Measurements from ENCODE around the gene XCL1. TPM values are rescaled to one million over a fixed set of nuclear protein-coding genes. Genes with fewer than 3 reads are reported as not detected.
"Not testable (repeated sequence)": the region's sequence is repeated elsewhere in the genome, so short reads cannot be mapped to it uniquely, and the experiment has no call there.

XCL1 gene
- not detected for polyA plus RNA-seq (2013, experiment 1 of 2)
- polyA plus RNA-seq (2013, experiment 2 of 2) = 0.38 TPM

GRCh38 chr1:168576245-168576688 lies at the start of gene XCL1:
Gene XCL1, plus strand, starts transcription at chr1:168576605. Its CDS starts 33 bp downstream, at chr1:168576638.
- not testable (repeated sequence) for H3K27me3 ChIP-seq (ENCODE audit: insufficient read depth, low read length)
- 94% methylated on average over 2 of the region's 6 CpGs for WGBS

GRCh38 chr1:168529518-168529917 lies 46.9 kb upstream of the XCL1 start:
- Histone ChIP-seq H3K27me3 (ENCODE audit: insufficient read depth, low read length) (no peaks in the 10 kb centered on the region), H3K9me3 (ENCODE audit: insufficient read depth, low read depth, low read length) (no peaks in the 10 kb centered on the region), H3K27ac (ENCODE audit: low read depth, low read length) (no peak overlapping the region), H3K9ac (ENCODE audit: low read depth, low read length) (no peak overlapping the region), H3K4me1 (ENCODE audit: insufficient read depth, low read length) (peaks cover 7% of the 10 kb centered on the region; the same call in 1 of the 2 replicates), H3K36me3 (ENCODE audit: insufficient read depth, low read length) (no peaks in the 10 kb centered on the region), H3K4me3 (ENCODE audit: low read length) (no peak overlapping the region)
- WGBS = 100% methylated on average over 1 of the region's 1 CpG

More at GRCh38 chr1:168576245-168576688, at the start of gene XCL1:
- H3K9ac ChIP-seq (ENCODE audit: low read depth, low read length); H3K4me3 ChIP-seq (ENCODE audit: low read length); H3K36me3 ChIP-seq (ENCODE audit: insufficient read depth, low read length); H3K9me3 ChIP-seq (ENCODE audit: insufficient read depth, low read depth, low read length); H3K27ac ChIP-seq (ENCODE audit: low read depth, low read length); H3K4me1 ChIP-seq (ENCODE audit: insufficient read depth, low read length): not testable (repeated sequence)

GRCh38 chr1:168531615-168532345 lies 44.6 kb upstream of the XCL1 start:
- no peak overlapping the region for H3K9ac ChIP-seq (ENCODE audit: low read depth, low read length)
- H3K4me3 ChIP-seq (ENCODE audit: low read length) = no peak overlapping the region
- 96% methylated on average over 2 of the region's 2 CpGs for WGBS
- no peaks in the 10 kb centered on the region for H3K9me3 ChIP-seq (ENCODE audit: insufficient read depth, low read depth, low read length)
- no peak overlapping the region for H3K27ac ChIP-seq (ENCODE audit: low read depth, low read length)
- no peaks in the 10 kb centered on the region for H3K4me1 ChIP-seq (ENCODE audit: insufficient read depth, low read length)
- no peaks in the 10 kb centered on the region for H3K36me3 ChIP-seq (ENCODE audit: insufficient read depth, low read length)
- no peaks in the 10 kb centered on the region for H3K27me3 ChIP-seq (ENCODE audit: insufficient read depth, low read length)

- no peaks in the 10 kb centered on the region for H3K9me3 ChIP-seq (ENCODE audit: insufficient read depth, low read depth, low read length)
- H3K4me3 ChIP-seq (ENCODE audit: low read length) = no peak overlapping the region
- no peaks in the 10 kb centered on the region for H3K36me3 ChIP-seq (ENCODE audit: insufficient read depth, low read length)
- 100% methylated on average over 1 of the region's 1 CpG for WGBS
- H3K4me1 ChIP-seq (ENCODE audit: insufficient read depth, low read length) = no peaks in the 10 kb centered on the region
- H3K9ac ChIP-seq (ENCODE audit: low read depth, low read length) = no peak overlapping the region
- no peaks in the 10 kb centered on the region for H3K27me3 ChIP-seq (ENCODE audit: insufficient read depth, low read length)
- H3K27ac ChIP-seq (ENCODE audit: low read depth, low read length) = no peak overlapping the region
Observed at GRCh38 chr1:168535536-168535935, 40.9 kb upstream of the XCL1 start.

- not testable (repeated sequence) for H3K27me3 ChIP-seq (ENCODE audit: insufficient read depth, low read length); H3K4me1 ChIP-seq (ENCODE audit: insufficient read depth, low read length); H3K9ac ChIP-seq (ENCODE audit: low read depth, low read length); H3K27ac ChIP-seq (ENCODE audit: low read depth, low read length); H3K9me3 ChIP-seq (ENCODE audit: insufficient read depth, low read depth, low read length); H3K4me3 ChIP-seq (ENCODE audit: low read length); H3K36me3 ChIP-seq (ENCODE audit: insufficient read depth, low read length)
- 92% methylated on average over 7 of the region's 7 CpGs for WGBS
Observed at GRCh38 chr1:168540798-168541197, 35.6 kb upstream of the XCL1 start.

GRCh38 chr1:168542978-168543377 lies 33.4 kb upstream of the XCL1 start:
- not testable (repeated sequence) for H3K27ac ChIP-seq (ENCODE audit: low read depth, low read length); H3K9me3 ChIP-seq (ENCODE audit: insufficient read depth, low read depth, low read length); H3K4me1 ChIP-seq (ENCODE audit: insufficient read depth, low read length); H3K4me3 ChIP-seq (ENCODE audit: low read length); H3K27me3 ChIP-seq (ENCODE audit: insufficient read depth, low read length); H3K36me3 ChIP-seq (ENCODE audit: insufficient read depth, low read length); H3K9ac ChIP-seq (ENCODE audit: low read depth, low read length)
- WGBS = 84% methylated on average over 2 of the region's 2 CpGs

GRCh38 chr1:168543840-168544498 lies 32.4 kb upstream of the XCL1 start, which contains the start of gene XCL2:
Gene XCL2, minus strand, starts transcription at chr1:168543997. Its CDS starts 33 bp downstream, at chr1:168543964.
- not testable (repeated sequence) for H3K4me3 ChIP-seq (ENCODE audit: low read length); H3K9me3 ChIP-seq (ENCODE audit: insufficient read depth, low read depth, low read length); H3K36me3 ChIP-seq (ENCODE audit: insufficient read depth, low read length); H3K27ac ChIP-seq (ENCODE audit: low read depth, low read length); H3K4me1 ChIP-seq (ENCODE audit: insufficient read depth, low read length); H3K9ac ChIP-seq (ENCODE audit: low read depth, low read length); H3K27me3 ChIP-seq (ENCODE audit: insufficient read depth, low read length)
- 80% methylated on average over 3 of the region's 8 CpGs for WGBS

GRCh38 chr1:168545678-168546552 lies 30.5 kb upstream of the XCL1 start:
- H3K9ac ChIP-seq (ENCODE audit: low read depth, low read length); H3K27me3 ChIP-seq (ENCODE audit: insufficient read depth, low read length); H3K4me1 ChIP-seq (ENCODE audit: insufficient read depth, low read length); H3K36me3 ChIP-seq (ENCODE audit: insufficient read depth, low read length); H3K9me3 ChIP-seq (ENCODE audit: insufficient read depth, low read depth, low read length); H3K27ac ChIP-seq (ENCODE audit: low read depth, low read length); H3K4me3 ChIP-seq (ENCODE audit: low read length): not testable (repeated sequence)
- 52% methylated on average over 5 of the region's 7 CpGs for WGBS

GRCh38 chr1:168546553-168546895 lies 29.9 kb upstream of the XCL1 start:
- H3K27ac ChIP-seq (ENCODE audit: low read depth, low read length); H3K9me3 ChIP-seq (ENCODE audit: insufficient read depth, low read depth, low read length); H3K4me3 ChIP-seq (ENCODE audit: low read length); H3K27me3 ChIP-seq (ENCODE audit: insufficient read depth, low read length); H3K9ac ChIP-seq (ENCODE audit: low read depth, low read length); H3K36me3 ChIP-seq (ENCODE audit: insufficient read depth, low read length); H3K4me1 ChIP-seq (ENCODE audit: insufficient read depth, low read length): not testable (repeated sequence)
- 88% methylated on average over 3 of the region's 3 CpGs for WGBS

- Histone ChIP-seq H3K9ac (ENCODE audit: low read depth, low read length) (no peak overlapping the region), H3K36me3 (ENCODE audit: insufficient read depth, low read length) (no peaks in the 10 kb centered on the region), H3K4me3 (ENCODE audit: low read length) (no peak overlapping the region), H3K27me3 (ENCODE audit: insufficient read depth, low read length) (no peaks in the 10 kb centered on the region), H3K4me1 (ENCODE audit: insufficient read depth, low read length) (no peaks in the 10 kb centered on the region), H3K27ac (ENCODE audit: low read depth, low read length) (no peak overlapping the region), H3K9me3 (ENCODE audit: insufficient read depth, low read depth, low read length) (no peaks in the 10 kb centered on the region)
- 90% methylated on average over 1 of the region's 1 CpG for WGBS
Observed at GRCh38 chr1:168550971-168551370, 25.4 kb upstream of the XCL1 start.

GRCh38 chr1:168551688-168552087 lies 24.7 kb upstream of the XCL1 start:
- Histone ChIP-seq H3K27me3 (ENCODE audit: insufficient read depth, low read length) (no peaks in the 10 kb centered on the region), H3K4me1 (ENCODE audit: insufficient read depth, low read length) (no peaks in the 10 kb centered on the region), H3K9ac (ENCODE audit: low read depth, low read length) (no peak overlapping the region), H3K27ac (ENCODE audit: low read depth, low read length) (no peak overlapping the region), H3K9me3 (ENCODE audit: insufficient read depth, low read depth, low read length) (no peaks in the 10 kb centered on the region), H3K36me3 (ENCODE audit: insufficient read depth, low read length) (no peaks in the 10 kb centered on the region), H3K4me3 (ENCODE audit: low read length) (no peak overlapping the region)
- 94% methylated on average over 4 of the region's 4 CpGs for WGBS
